Nephron progenitor cell (in vitro differentiated cells): Measurements from ENCODE around the gene GALNT2.
A peak's percentile ranks its signal among the peaks of the same experiment; 100 is the strongest.

ENCODE experiments used
- DNase-seq: peaks from one replicate; pipeline ENCODE4 v3.0.0; 2021
- H3K27ac Mint-ChIP-seq: 2 replicates; pipeline ENCODE4 v1.8.0; 2021; ENCODE audit warnings: mild to moderate bottlenecking, moderate library complexity, mixed read lengths
- H3K27me3 Mint-ChIP-seq: 2 replicates; pipeline ENCODE4 v1.8.0; 2021; ENCODE audit warnings: mild to moderate bottlenecking, low read depth, mixed read lengths; ENCODE audit not compliant: poor library complexity
- H3K36me3 Mint-ChIP-seq: 2 replicates; pipeline ENCODE4 v1.8.0; 2021; ENCODE audit warnings: low read depth, mixed read lengths
- H3K4me1 Mint-ChIP-seq: 2 replicates; pipeline ENCODE4 v1.8.0; 2021; ENCODE audit warnings: mixed read lengths
- H3K4me3 Mint-ChIP-seq: 2 replicates; pipeline ENCODE4 v1.8.0; 2021; ENCODE audit warnings: mild to moderate bottlenecking, moderate library complexity, mixed read lengths
- H3K9me3 Mint-ChIP-seq: 2 replicates; pipeline ENCODE4 v1.8.0; 2021; ENCODE audit warnings: mild to moderate bottlenecking, moderate library complexity, mixed read lengths
- TF ChIP-seq, protein P1 (sequence below): fragments of 200-600 bp; sonication (generic); IDR thresholded peaks from 2 replicates; pipeline ENCODE4 v1.5.0; 2021; ENCODE audit warnings: antibody characterized with exemption

The GALNT2 gene

GRCh38 chr1:230077436-230078213 is 10.6 kb downstream of the GALNT2 start:
- H3K9me3 Mint-ChIP-seq = peaks cover 2% of the 10 kb centered on the region
- TF ChIP-seq, protein P1, sequence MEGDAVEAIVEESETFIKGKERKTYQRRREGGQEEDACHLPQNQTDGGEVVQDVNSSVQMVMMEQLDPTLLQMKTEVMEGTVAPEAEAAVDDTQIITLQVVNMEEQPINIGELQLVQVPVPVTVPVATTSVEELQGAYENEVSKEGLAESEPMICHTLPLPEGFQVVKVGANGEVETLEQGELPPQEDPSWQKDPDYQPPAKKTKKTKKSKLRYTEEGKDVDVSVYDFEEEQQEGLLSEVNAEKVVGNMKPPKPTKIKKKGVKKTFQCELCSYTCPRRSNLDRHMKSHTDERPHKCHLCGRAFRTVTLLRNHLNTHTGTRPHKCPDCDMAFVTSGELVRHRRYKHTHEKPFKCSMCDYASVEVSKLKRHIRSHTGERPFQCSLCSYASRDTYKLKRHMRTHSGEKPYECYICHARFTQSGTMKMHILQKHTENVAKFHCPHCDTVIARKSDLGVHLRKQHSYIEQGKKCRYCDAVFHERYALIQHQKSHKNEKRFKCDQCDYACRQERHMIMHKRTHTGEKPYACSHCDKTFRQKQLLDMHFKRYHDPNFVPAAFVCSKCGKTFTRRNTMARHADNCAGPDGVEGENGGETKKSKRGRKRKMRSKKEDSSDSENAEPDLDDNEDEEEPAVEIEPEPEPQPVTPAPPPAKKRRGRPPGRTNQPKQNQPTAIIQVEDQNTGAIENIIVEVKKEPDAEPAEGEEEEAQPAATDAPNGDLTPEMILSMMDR = no peak
- peaks cover 59% of the 10 kb centered on the region for H3K4me1 Mint-ChIP-seq
- peaks cover 25% of the 10 kb centered on the region for H3K36me3 Mint-ChIP-seq
- peaks cover 4% of the 10 kb centered on the region for H3K27me3 Mint-ChIP-seq
- H3K4me3 Mint-ChIP-seq = no peak overlapping the region
- no peak overlapping the region for H3K27ac Mint-ChIP-seq
- DNase-seq = no peak

DNA sequence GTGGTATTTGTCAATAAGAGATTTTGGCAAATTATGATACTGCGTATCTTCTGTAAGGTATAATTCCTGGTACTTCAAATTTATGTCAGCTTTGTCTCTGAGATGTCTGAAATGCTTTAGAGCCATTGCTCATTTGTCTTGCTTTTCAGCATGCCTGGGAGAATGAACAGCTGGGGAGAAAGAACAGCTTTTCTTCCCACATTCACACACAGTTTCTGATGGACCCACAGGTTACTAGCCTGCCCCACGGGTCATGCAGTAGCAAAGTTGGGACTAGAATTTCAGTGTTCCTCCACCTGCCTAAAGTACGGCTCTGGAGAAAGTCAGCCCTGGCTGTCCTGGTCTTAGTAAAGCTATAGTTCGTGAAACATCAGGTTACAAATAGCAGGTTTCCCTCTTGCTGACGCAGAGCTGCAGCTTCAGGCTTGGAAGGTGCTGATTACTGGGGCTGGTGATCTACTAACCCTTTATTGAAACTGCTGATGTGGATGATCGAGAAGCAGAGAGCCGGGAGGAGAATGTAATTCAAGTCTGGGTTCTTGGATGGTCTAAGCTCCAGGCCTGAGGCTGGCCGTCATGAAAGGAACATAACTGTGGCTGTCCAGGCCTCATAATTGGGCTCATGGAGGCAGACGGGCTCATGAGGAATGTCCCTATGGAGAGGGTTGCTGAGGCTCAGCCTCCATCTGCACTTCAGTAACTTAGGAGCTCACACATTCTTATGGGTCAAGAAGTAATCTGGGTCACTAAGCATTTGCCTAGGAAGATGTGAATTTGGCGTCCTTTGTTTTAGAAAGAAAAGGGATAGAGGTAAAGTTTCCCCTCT is 12.4 kb downstream of the GALNT2 start:
- no peak overlapping the region for H3K4me3 Mint-ChIP-seq

DNA sequence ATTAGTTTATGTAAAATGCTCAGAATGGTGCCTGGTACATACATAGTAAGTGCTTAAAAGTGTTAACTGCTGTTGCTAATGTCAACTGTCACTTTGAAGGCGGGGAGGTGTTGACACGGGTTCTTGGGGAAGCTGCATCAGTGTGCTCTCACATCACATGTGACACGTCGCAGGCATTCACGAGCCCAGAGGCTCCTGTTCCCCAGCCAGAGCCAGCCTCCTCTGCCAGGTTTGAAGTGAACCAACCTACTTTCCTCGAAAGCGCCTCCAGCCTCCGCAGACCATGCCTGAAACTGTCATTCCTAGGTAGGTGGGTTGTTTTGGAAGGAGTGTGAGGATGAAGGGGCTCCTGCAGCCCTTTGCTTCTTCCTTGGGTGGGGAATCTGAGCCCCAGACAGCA is 13.8 kb downstream of the GALNT2 start:
- TF ChIP-seq, protein P1 = no peak
- Mint-ChIP-seq H3K36me3 (peaks cover 22% of the 10 kb centered on the region), H3K27me3 (peaks cover 4% of the 10 kb centered on the region), H3K4me1 (peaks cover 60% of the 10 kb centered on the region), H3K9me3 (peaks cover 6% of the 10 kb centered on the region), H3K4me3 (no peak overlapping the region), H3K27ac (no peak overlapping the region)
- no peak for DNase-seq

More for the DNA sequence above, 12.4 kb downstream of the GALNT2 start:
- peaks cover 27% of the 10 kb centered on the region for H3K36me3 Mint-ChIP-seq
- TF ChIP-seq, protein P1 = no peak
- H3K9me3 Mint-ChIP-seq = peaks cover 6% of the 10 kb centered on the region
- DNase-seq = no peak
- peaks cover 53% of the 10 kb centered on the region for H3K4me1 Mint-ChIP-seq
- H3K27ac Mint-ChIP-seq = peak overlapping the region; percentile 90
- peaks cover 4% of the 10 kb centered on the region for H3K27me3 Mint-ChIP-seq

DNA sequence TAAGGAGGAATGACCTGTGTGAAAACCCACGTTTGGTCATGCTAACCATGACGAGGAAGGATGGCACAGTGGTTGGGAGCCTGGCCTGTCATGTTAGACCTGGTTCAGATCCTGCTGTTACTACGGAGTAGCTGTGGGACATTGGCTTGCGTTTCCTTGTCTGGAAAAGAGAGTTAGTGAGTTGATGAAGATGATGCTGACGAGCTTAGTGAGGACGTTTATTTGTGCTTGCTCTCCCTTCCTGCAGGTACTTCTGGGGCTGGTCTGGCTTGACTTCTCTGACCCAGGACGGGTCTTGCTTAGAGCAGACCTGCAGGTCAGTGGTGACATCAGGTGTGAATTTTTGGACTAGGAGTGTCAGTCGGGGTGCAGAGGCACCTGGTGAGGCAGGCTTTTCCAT is 14.7 kb downstream of the GALNT2 start:
- Mint-ChIP-seq H3K9me3 (peaks cover 6% of the 10 kb centered on the region), H3K27me3 (peaks cover 5% of the 10 kb centered on the region), H3K36me3 (peaks cover 15% of the 10 kb centered on the region), H3K4me1 (peaks cover 60% of the 10 kb centered on the region), H3K27ac (peak overlapping the region; percentile 78), H3K4me3 (no peak overlapping the region)
- no peak for DNase-seq
- TF ChIP-seq, protein P1 = no peak

- Mint-ChIP-seq H3K27me3 (peaks cover 7% of the 10 kb centered on the region), H3K36me3 (peaks cover 12% of the 10 kb centered on the region), H3K27ac (peak overlapping the region; percentile 78), H3K9me3 (peaks cover 6% of the 10 kb centered on the region), H3K4me3 (no peak overlapping the region), H3K4me1 (peaks cover 60% of the 10 kb centered on the region)
- TF ChIP-seq, protein P1 = no peak
- no peak for DNase-seq
Measured at GRCh38 chr1:230082211-230082610, 15.2 kb downstream of the GALNT2 start.
